HG03469 (cell line): ENCODE measurements around the gene OR13C2.

Source experiments
- ATAC-seq: cut with Tn5 transposase; IDR thresholded peaks from one replicate; pipeline ENCODE4 v1.9.1; 2021; ENCODE audit warnings: mild to moderate bottlenecking, moderate library complexity, moderate number of reproducible peaks; ENCODE audit not compliant: unreplicated experiment

Gene OR13C2

GRCh38 chr9:104555521-104555920 lies 49.9 kb downstream of the OR13C2 start:
- ATAC-seq, result no peak
